HG03521 (cell line): Measurements from ENCODE around the gene PJA2.

Experiments
- ATAC-seq: cut with Tn5 transposase; IDR thresholded peaks from one replicate; pipeline ENCODE4 v1.9.1; 2021; ENCODE audit warnings: mild to moderate bottlenecking, moderate library complexity; ENCODE audit not compliant: unreplicated experiment

Gene PJA2

DNA sequence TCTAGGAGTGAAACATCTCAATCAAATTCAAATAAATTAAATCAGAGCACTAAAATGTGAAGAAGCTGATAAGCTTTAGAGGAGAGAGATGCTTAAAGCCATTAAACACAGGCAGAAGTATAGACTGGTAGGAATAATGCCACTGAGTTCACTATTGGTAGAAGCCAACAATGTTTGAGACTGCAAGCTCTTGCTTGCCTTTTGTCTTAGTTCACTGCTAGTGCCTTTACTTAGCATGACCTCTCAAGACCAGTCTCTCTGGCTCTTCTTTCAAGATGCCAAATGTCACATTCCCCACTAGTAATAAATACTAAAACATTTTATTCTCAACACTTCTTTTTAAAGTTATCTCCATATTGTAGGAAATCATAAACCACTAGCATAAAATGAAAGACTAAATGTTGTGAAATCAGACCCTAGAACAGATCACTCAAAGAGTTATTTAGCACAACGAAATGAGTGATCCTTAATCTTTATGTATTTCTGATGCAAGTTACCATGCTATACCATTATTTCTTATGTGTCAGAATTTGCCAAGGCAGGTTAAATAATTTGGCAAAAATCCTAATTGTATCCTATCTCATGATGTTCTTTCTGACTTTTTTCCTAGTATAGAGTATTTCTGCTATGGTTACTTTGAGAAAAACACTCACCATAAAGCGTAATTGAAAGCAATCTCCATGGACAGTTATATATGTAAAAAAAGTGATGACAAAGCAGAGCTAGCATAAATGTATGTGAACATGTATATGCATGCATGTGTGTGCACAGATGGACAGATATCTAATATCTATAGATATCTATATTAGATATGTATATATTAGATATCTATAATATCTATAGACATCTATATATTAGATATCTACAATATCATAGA, 57.5 kb downstream of the PJA2 start:
- no peak for ATAC-seq

DNA sequence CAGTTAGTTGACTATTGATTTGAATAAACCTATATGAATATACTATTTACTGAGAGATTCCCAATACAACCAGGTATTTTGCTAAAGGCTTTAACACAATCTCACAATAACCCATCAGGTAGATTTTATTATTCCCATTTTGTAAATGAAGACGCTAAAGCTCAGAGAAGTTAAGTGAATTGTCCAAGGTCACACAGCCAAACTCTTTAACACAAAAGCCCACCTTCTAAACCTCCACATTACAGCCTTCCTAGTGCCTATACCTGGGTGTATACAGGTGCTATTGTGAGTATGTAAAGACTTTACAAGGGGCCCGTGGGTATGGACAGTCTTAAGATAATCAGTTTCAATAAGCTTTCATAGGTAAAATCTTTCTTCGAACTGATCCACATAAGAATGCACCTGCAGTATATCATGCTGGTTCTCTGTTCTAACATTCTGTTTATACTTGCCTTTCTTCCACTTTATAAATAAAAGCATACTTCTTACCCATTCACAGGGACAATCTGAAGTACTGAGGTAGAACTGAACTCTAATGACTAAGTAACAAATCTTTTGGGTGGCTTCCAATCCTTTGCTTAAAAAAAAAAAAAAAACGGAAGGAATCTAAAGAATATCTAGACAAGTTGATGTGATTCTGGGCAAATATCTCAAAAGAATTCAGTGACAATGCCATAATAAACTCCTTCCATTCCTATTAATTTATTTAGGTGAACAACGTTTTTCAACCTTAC, 59.1 kb downstream of the PJA2 start:
- ATAC-seq: no peak

DNA sequence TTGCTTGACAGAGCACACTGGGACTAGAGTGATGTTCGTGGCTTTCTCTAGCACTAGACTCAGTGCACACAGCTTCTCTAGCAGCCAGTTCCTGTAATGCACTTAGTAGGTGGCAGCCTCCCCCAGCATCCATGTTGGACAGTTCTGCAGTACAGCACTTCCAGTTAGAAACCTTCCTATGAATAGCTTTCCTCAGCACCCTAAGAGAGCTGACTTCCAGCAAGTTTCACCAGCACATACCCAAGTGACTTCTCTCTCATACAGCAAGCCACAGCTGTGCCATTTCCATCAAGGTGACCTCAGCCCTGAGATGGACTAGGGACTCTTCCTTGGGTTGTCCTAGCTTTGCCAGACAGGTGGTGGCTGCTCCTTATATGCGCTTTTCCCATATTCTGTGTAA, 60.4 kb downstream of the PJA2 start:
- ATAC-seq: no peak

DNA sequence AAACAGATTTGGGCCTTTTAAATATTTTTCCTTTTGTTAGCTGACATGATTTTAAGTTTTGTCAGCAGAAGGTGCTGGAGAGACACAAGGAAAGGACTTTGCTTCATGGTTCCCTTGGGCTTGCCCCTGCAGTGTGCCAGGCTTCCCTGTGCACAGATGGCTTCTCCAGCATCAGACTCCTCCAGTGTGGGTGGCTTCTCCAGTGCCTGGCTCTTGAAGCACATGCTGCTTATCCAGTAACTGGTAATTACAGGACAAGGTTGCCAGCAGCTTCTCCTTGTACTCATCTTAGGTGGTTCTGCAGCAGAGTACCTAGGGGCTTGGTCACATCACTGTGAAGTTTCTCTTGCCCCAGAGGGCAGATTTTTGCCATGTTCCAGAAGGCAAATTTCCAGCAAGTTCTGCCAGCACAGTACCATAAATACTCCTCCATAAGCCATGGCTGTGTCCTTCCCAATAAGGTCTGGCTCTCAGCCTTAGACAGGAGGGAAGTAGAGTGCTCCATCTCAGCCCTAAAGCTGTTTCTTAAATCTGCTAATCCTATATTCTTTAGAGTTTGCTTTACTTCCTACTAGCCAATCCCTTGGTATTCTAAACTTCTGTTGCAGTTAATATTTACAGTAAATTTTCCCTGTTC, 62.4 kb downstream of the PJA2 start:
- ATAC-seq: no peak

DNA sequence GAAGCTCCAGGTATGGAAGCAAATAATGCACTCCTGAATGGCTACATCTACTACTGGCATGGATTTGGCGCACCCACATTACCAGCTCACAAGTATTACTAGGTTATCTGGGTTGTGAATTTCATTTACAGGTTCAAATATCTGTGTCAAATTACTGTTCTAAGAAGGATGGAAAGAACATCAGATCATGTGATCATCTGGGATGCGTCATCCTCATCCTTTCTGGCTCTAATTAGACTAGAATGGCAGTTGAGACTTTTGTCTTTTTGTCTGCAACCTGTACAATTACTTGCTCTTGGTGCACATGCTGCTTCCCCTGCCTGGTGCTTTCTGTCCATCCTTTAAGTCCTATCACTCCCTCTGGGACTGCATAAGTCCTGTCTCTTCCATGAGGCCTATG, 64.1 kb downstream of the PJA2 start:
- no peak for ATAC-seq

DNA sequence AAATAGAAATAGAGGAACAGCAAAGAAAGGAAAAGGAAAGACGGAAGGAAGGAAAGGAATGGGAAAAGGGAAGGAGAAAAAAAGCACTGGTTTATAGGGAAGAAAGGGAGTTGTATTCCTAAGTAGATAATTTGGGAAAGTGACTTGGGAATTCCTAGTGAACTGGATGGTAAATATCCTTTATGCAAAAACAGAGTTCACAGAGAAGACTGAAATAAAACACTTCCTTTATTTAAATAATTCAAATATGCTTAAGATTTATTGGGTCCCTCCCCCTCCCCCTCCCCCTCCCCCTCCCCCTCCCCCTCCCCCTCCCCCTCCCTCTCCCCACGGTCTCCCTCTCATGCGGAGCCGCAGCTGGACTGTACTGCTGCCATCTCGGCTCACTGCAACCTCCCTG, 69.4 kb downstream of the PJA2 start:
- no peak for ATAC-seq

DNA sequence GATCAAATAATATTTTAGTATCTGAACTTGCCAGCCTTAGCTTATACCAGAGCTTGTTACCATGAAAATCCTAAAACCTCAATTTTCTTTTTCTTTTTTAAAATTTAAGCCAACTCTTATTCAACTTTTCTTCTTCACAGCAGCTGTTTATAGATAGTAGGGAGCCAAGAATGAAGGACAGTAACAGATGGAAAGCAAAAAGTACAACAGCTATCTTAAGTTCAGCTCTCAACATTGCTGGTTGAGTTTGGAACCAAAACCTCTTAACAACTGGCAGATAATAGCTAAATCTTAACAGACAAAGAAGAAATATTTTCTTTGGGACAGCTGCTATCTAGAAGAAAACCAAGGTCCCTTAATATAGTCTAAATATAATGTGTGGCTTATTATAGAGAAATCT, 74.7 kb downstream of the PJA2 start:
- ATAC-seq: no peak

DNA sequence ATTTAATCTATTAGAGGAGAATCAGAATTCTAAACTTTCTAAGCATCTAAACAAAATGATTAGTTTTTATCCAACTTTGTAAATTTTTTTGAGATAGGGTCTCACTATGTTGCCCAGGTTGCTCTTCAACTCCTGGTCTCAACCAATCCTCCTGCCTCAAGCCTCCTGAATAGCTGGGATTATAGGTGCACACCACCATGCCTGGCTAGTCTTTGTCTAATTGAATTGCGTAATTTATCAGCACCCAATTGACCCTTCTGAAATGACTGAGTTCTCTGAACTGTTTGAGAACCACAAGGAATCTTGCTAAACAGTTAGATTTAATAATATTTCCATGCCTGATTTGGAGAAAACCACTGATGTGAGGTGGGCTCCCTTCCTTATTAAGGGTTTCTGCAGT, 75.7 kb downstream of the PJA2 start:
- no peak for ATAC-seq

DNA sequence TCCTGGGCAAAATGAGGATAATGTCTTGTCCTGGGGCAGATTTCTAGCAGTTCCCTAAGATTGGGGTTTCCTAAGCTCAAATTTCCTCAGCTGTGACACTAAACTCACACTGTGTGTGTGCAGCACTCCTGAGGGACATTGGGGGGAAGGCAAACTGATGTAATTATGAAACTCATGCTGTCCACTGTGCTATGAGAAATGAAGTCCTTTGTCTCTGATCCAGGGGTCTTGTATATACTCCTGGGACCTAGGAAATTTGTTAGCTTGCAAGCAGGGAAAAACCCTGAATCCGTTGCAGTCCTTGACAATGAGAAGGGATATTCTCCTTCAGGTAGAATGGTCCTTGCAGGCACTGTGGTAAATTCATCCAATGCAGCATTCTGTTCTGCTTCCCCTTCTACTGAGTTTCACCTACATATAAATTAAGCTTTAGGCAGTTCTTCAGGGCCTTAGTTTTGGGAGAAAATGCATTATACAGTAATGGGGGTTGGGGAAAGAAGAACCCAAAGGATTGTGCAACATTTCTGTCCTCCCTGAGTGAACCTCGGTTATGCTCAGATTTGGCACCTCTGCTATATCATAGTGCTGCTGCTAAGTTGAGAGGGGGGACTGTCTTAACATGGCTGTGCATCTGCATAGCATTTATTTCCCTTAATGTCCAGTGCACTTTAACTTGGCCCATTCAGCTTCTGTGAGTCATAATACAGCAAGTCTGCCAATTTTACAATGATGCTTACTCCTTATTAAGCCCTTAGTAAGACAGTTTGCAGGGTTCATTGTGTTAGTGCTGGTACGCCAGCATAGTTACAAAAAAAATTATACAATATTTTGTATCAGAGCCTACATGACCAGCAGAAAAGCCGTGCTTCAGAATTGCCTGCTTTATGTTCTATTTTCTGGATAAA, 80.2 kb downstream of the PJA2 start:
- no peak for ATAC-seq

DNA sequence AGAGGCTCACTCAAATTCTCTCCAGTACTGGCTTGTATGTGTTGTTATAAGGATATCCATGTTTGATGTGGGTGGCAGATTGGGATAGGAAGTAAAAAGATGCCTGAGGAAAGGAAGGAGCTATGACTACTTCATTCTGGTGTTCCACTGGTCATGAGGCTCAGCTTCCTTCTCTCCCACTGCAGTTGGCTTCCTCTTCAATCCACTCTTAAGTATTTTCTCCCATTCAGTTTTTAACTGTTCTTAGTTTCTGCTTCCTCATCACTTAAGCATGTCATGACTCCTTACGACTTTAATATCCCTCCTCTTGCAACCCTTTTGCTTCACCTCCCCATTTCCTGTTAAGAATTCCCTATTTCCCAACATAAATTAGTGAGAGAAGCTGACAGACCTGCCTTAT, 81.1 kb downstream of the PJA2 start:
- no peak for ATAC-seq

DNA sequence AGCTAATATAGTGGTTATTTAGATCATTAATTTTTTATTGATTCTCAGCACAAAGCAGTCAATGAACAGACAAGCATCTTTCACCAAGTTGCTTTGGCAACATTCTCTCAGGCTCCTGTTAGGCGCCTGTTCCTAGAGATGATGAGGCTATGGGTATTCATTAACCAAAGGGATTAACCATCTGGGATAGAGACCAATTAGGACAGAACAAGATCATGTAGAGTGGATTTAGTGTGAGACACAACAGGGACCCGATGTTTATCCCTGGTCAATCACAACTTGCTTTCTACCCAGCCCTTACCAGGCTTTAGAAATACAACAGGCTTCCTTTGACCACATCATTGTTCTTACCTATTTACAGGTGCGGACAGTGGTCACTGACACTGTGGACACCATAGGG, 82.2 kb downstream of the PJA2 start:
- no peak for ATAC-seq

DNA sequence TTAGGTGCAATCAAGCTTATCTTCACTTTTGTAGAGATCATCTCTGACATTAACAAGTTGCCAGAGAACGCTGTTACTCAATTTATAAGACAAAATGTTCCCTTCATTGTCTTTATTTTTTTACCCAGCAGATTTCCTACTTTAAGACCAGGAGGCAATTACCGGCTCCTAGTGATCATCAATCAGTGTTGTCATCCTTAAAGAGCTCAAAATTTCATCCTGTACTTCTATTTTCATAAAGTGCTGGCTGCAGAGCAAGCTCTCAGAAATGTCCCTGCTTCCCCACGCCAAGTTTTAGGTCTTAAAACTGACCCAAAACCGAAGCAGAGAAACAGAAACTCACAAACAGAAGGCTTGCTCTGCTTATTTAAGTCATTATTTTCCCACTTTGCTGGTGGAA, 82.9 kb downstream of the PJA2 start:
- ATAC-seq: no peak

DNA sequence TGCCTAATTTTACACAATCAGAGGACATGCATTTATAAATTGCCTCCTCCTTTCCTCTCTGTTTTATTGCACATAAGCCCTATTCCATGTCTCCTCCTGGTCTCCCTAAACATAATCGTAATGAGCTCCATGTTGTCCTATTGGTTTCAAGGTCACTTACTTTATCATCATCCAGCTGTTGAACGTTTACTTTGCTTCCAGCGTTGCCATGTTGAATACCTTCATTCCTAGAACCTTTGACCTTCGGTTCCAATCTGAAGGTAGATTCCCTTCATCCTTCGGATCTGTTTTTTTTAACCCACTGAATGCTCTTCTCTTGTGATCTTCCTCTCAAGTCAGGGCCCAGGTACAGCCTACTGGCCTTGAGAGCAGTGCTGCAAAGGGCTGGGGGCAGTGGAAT, 84.3 kb downstream of the PJA2 start:
- ATAC-seq: no peak

DNA sequence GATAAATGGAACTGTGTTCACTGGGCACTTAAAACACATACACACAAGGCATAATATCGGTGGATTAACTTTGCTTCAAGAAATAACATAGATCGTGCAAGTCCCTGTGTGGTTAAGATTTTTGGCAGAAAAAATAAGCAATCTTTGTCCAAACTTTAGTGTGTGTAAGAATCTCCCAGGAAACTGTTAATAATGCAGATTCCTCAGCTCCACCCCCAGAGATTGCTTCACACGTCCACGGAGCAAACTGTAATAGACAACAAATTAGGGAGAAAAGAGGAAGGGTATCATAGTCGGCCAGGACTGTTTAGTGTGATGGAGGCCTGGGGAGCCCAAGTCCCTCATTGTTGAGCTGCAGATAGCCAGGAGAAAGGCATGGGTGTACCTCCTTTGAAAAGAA, 84.8 kb downstream of the PJA2 start:
- no peak for ATAC-seq

DNA sequence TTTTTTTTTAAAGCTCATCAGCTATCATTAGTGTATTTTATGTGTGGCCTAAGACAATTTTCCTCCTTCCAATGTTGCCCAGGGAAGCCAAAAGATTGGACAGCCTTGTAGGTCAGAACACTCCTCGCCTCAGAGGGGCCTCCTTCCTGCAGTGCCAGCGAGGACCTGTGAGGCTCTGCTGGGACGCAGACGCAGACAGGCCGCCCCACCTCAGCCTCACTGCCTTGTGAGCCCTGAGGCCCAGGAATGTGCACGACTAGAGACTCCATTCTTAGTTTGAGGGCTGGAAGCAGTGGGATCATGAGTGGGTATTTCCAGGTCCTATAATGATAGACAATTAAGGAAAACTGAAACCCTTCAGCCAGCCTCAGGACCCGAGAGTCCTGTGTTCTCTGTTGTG, 85.4 kb downstream of the PJA2 start:
- ATAC-seq: no peak

DNA sequence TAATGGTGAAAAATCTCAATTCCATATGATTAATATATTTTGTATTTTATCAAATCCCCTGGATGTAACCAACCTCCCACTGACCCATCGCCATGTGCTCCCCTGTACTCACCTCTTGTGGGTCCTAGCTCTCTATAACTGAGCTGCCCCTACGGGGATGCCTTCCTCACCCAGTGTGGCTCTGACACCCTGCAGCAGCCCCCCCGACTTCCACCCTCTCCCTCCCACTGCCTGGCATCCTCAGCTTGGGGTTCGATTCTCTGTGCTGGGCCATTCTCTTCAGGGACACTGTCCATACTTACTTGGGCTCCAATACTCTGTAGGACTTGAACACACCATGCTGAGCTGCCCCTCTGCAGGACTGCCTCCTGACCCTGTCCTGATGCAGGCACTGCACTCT, 87.1 kb downstream of the PJA2 start:
- no peak for ATAC-seq

DNA sequence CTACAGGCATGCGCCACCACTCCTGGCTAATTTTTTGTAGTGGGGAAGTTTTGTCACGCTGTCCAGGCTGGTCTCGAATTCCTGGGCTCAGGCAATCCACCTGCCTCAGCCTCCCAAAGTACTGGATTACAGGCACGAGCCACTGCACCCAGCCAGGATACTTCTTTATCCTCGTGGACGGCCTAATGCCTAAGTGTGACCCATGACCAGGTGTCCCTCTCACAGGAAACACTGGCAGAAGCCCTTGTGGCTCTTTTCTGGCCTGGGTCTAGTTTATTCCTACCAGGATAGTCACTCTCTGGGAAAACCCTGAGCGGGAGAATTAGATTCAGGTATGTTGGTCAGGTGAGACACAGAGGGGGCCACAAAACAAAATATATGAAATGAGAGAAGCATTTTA, 90.4 kb downstream of the PJA2 start:
- no peak for ATAC-seq

DNA sequence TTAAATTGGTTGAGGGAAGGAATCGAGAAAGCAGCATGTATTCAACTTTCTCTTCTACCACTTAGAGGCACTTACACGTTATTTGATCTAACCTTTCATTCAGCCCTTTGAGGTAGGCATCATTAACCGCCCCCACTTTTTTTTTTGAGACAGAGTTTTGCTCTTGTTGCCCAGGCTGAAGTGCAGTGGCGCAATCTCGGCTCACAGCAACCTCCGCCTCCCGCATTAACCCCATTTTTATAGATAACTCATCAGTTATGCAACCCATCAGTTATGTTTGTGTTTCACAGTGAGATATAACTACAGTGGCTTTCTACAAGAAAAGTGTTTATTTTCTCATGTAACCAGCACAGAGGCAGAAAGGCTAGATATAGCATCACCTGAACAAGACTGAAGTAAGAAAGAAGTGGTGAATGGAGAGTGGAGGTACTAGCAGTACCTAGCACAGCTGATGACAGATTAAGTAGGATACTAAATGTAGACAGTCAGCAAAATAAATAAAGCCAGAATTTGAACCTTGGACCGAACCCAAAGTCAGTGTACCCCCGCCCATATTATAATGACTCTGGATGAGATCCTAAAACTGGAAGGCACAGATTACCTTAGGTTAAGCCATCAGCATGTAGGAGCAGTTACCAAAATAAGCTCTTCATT, 91.2 kb downstream of the PJA2 start:
- no peak for ATAC-seq

DNA sequence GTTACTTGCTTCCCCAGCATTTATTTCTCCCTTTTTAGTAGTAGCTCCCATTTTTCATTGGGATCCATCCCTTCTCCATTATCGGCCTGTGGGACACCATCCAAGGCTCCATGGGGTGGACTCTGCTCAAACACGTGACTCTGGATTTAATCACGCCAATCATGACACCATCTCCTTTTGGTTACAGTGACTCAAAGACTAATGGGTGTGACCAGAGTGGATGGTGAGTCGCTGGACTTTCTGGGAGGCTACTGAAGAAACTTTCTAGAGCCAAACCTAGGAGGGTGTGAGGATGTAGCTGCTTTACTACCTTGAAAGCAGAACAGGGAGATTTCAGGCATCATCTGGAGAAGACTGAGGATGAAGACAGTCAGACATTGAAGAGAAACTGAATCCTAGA, 93.1 kb downstream of the PJA2 start:
- no peak for ATAC-seq

DNA sequence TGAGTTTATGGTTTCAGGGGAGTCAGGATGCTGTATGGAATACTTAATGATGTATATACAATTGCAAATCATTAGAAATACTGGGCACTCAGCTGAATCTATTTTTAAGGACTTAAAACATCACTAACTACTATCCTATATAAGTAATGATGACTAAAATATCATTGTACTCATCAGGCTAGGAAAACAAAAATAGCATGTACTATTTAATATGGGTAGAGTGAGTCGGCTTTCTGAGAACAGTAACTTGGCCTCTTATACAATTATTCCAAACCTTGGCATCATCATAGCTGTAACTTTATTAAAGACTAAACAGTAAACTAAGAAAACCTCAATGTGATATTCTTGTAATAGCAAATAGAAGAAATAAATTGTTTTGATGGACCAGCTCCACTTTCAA, 94.5 kb downstream of the PJA2 start:
- ATAC-seq: no peak
